Peyer's patch (tissue), 4 donors: Measurements from ENCODE around the gene ATP5PF.
"Not testable (repeated sequence)": the region's sequence is repeated elsewhere in the genome, so short reads cannot be mapped to it uniquely, and the experiment has no call there.

Experiments used
- POLR2A ChIP-seq, 2 donors: fragments of 450-650 bp; IDR thresholded peaks; one replicate each; pipeline ENCODE4 v1.5.1; 2017; ENCODE audit warnings: antibody characterized with exemption in 2 of 2, mild to moderate bottlenecking in 2 of 2, moderate library complexity in 2 of 2
- TF ChIP-seq, protein P1 (sequence below), 6 experiments: fragments of 450-650 bp in 4 of 6; fragments of 200-600 bp in 2 of 6; sonication (generic) in 1 of 6; IDR thresholded peaks; one replicate each; pipeline ENCODE4 v1.5.1; 2017 to 2019; ENCODE audit warnings: antibody characterized with exemption in 6 of 6, mild to moderate bottlenecking in 3 of 6, moderate library complexity in 1 of 6

DNA sequence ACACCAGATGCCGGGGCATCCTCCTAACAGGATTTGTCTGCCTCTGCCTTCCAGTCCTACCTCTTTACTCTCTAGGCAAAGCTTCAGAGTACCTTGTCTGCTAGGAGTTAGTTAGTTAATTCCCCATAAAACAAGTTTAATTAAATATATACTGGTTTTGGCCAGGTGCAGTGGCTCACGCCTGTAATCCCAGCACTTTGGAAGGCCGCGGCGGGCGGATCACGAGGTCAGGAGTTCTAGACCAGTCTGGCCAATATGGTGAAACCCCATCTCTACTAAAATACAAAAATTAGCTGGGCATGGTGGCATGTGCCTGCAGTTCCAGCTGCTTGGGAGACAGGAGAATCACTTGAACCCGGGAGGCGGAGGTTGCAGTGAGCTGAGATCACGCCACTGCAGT is 20.6 kb downstream of the ATP5PF start:
- TF ChIP-seq, protein P1, sequence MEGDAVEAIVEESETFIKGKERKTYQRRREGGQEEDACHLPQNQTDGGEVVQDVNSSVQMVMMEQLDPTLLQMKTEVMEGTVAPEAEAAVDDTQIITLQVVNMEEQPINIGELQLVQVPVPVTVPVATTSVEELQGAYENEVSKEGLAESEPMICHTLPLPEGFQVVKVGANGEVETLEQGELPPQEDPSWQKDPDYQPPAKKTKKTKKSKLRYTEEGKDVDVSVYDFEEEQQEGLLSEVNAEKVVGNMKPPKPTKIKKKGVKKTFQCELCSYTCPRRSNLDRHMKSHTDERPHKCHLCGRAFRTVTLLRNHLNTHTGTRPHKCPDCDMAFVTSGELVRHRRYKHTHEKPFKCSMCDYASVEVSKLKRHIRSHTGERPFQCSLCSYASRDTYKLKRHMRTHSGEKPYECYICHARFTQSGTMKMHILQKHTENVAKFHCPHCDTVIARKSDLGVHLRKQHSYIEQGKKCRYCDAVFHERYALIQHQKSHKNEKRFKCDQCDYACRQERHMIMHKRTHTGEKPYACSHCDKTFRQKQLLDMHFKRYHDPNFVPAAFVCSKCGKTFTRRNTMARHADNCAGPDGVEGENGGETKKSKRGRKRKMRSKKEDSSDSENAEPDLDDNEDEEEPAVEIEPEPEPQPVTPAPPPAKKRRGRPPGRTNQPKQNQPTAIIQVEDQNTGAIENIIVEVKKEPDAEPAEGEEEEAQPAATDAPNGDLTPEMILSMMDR (IDR thresholded peaks at IDR 0.05) = not testable (repeated sequence)
- not testable (repeated sequence) for TF ChIP-seq POLR2A (IDR thresholded peaks at IDR 0.05)
